ENCODE results near the gene LCN2. TPM values are rescaled to one million over a fixed set of nuclear protein-coding genes. Genes with fewer than 3 reads are reported as not detected.

Gene LCN2
- total RNA-seq, 1 donor from 2014 or later = not detected

DNA sequence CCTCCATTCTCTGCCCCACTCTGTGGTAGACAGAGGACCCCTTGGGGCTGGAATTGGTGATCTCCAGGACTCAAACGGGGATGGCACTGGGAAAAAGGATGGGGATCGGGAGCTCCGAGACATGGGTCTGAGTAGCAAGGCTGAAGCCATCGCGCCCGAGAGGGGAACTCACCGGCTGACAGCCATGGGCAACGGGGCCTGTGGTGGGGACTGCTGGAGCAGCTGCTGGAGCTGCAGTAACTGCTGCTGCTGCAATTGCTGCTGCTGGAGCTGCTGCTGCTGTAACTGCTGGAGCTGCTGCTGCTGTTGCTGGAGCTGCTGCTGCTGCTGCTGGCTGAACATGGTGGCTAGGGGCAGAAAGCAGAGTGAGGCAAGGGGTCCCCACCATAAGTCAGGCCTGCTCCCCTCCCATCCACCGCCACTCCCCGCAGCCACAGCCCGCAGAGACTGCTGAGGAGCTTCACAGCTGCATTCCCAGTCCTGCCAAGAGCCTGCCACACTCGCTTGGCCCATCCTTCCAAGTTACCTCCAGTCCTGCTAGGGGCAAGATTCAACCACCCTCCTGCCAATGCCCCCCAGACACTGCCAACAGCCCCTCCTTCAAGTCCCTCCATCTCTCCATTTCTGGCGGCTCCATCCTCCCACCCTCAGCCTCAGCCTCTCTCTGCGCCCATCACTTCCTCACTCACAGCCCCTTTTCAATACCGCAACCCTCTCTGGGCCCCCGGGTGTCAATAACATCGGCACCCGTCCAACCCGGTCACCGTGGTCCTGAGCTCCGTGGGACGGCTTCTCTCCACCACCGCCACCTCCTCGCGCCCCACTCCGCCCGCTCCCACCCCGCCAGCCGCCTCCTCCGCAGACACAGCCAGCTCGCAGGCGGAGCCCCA is 41.5 kb downstream of the LCN2 start:
- FAIRE-seq (no peak), DNase-seq (ENCODE audit: low spot score in 2 of 2) (no peak)

DNA sequence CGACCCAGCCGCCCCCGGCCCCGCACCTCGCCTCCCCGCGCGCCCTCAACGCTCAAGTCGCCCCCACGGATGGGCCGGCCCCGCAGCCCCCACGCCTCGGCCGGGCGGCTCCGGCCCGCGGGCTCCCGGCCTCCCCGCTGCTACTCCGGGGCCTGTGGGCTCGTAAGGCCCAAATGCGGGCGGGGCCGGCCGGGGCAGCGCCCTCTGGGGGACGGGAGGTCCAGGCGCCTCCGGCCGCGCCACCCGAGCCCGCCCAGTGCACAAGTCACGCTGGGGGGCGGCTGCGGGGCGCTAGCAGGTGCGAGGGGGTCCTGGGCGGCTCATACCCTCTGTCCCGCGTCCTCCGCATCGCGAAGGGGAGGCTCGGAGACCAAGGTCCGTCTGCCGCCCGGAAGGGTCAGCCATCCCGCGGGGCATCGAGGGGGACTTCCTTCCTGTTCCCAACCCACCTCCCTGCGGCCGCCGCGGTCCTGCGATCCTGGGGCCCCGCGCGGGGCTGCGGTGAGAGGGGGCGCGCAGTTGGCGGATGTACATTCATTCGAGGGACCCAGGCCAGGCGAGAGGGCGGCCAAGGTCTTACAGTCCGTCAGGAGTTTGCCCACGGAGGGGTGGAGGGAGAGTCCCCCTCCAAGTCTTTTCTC is 42.3 kb downstream of the LCN2 start, which contains the start of gene CIZ1:
Gene CIZ1 (minus strand): TSS at position 167 of the 641 bp plus-strand sequence. CDS start 715 bp downstream, outside the sequence.
- peak; percentile 89 to 93 for DNase-seq (ENCODE audit: low spot score in 2 of 2)
- no peak for FAIRE-seq

DNA sequence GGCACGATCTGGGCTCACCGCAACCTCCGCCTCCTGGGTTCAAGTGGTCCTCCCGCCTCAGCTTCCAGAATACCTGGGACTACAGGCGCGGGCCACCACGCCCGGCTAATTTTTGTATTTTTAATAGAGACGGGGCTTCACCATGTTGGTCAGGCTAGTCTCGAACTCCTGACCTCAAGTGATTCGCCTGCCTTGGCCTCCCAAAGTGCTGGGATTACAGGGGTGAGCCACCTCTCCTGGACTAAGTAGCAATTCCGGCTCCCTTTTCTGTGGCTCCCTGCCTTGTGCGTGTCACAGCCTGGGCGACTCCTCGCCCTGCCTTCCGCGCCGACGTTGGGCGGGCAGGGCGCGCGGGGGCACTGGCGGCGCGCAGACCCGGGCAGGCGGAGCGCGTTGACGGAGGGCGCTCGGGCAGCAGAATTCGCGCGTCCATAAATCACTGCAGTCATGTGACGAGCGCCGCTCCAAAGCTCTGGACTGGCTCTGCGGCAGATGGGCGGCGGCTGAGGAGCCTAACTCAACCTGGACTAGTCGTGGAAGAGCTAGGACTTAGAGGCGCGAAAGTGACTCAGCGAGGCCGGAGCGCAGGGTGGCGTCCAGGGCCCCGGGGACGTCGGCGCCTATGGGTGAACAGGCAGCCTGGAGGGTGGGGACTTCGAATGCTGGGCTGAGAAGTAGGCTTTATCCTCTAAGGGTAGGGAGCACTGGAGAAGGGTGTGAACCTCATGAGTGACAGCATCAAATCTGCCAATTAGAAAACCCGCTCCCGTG is 43.5 kb downstream of the LCN2 start:
- peak; percentile 49 to 69 for DNase-seq (ENCODE audit: low spot score in 2 of 2)

DNA sequence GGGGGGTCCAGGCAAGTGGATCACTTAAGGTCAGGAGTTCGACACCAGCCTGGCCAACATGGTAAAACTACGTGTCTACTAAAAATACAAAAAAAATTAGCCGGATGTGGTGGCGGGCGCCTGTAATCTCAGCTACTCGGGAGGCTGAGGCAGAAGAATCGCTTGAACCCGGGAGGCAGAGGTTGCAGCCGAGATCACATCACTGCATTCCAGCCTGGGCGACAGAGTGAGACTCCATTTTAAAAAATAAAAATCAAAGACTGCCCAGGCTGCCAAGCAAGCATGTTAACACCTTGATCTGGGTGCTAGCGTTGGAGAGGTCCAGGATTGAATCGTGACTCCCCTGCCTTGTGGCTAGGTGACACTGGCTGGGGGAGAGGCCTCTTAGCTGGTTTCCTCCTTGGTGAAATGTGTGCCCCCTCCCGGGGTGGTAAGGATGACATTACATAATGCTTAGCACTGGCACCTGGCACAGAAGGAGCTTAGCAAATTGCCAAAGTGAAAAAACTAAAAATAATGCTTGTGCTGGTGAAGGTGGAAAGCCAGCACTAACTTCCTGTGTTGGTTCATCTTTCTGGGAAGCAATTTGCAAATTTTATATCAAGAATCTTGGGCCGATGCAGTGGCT is 44.3 kb downstream of the LCN2 start:
- no peak for DNase-seq (ENCODE audit: low spot score in 2 of 2)
- no peak for FAIRE-seq

More for the DNA sequence above, 43.5 kb downstream of the LCN2 start:
- no peak for FAIRE-seq

DNA sequence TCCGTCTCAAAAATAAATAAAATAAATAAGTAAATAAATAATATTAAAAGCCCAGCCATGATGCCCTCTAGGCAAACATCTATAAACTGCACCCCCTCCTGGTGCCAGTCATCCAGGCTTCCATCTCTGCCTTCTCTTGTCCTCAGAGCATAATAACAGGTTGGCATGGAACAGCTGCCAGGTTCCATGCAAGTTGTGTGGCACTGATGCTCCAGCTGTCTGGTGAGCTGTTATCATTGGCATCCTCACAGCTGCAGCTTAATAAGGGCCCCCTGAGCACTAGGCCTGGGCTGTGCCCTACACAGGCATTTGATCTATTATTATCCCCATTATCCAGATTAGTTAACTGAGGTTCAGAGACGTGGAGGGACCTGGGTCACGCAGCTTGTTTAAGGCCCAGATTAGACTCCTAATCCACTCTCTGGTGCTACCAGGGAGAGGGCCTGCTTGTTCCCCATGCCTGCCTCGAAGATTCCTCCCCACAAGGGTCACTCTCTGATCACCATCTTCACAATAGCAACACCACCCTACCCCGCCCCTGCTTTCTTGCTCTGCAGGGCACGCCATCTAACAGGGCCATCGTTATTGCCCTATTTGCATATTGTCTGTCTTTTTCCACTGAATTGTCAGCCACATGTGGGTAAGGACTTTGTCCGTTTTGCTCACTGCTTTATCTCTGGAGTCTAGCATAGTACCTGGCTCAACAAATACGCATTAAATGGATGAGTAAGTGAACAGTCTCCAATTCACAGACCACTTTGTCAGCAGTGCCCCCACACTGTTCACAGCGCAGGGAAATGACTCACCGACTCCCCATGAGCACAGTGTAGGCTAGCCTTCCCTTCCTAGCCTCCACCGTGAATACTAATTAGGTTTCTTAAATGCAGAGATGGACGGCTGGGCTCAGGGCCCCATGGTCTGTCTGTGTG is 52.5 kb downstream of the LCN2 start:
- FAIRE-seq (no peak), DNase-seq (ENCODE audit: low spot score in 2 of 2) (no peak)

DNA sequence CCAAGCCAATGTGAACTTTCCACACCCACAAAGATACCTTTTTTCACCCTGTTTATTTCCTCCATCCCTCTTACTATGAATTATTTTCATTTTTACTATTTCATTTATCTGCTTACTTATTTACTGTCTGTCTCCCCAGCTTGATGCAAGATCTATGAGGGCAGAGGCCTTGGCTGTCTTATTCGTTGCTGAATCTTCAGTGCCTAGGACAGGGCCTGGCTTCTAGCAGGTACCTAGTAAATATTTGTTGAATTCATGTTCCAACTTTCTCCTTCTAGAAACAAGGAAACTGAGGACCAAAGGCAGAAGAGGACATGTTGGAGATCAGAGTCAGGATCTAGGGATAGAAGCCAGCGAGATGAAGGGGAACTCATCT is 53.4 kb downstream of the LCN2 start:
- DNase-seq (ENCODE audit: low spot score in 2 of 2) = no peak

More for the DNA sequence above, 53.4 kb downstream of the LCN2 start:
- no peak for FAIRE-seq

Other genes starting within 250 kb of the LCN2 start
- gene ST6GALNAC6, start 249.8 kb upstream of the LCN2 start, total RNA-seq = 28.5 TPM
- gene ST6GALNAC4, start 232.4 kb upstream of the LCN2 start, total RNA-seq = 6.5 TPM
- 6.1 TPM for gene PIP5KL1, start 218.7 kb upstream of the LCN2 start, total RNA-seq
- gene DPM2, start 211.6 kb upstream of the LCN2 start, total RNA-seq = 11.4 TPM
- 5.7 TPM for gene EEIG1, start 168.5 kb upstream of the LCN2 start, total RNA-seq
- 9.0 TPM for gene NAIF1, start 82.1 kb upstream of the LCN2 start, total RNA-seq
- gene SLC25A25, start 81.2 kb upstream of the LCN2 start, total RNA-seq = 29.8 TPM
- 58.3 TPM for gene PTGES2, start 21.7 kb upstream of the LCN2 start, total RNA-seq
- gene BBLN, start 10.8 kb downstream of the LCN2 start, total RNA-seq = 55.4 TPM
- gene CIZ1, start 42.1 kb downstream of the LCN2 start, total RNA-seq = 15.9 TPM
- gene DNM1, start 53.9 kb downstream of the LCN2 start, total RNA-seq = 73.8 TPM
- gene GOLGA2, start 126.6 kb downstream of the LCN2 start, total RNA-seq = 40.4 TPM
- gene SWI5, start 126.8 kb downstream of the LCN2 start, total RNA-seq = 3.7 TPM
- 19.6 TPM for gene TRUB2, start 173.0 kb downstream of the LCN2 start, total RNA-seq
- 16.3 TPM for gene COQ4, start 173.4 kb downstream of the LCN2 start, total RNA-seq
- gene SLC27A4, start 191.1 kb downstream of the LCN2 start, total RNA-seq = 22.4 TPM
- gene URM1, start 221.9 kb downstream of the LCN2 start, total RNA-seq = 17.9 TPM